ENCODE results near the gene CHST9.
"Not testable (repeated sequence)": the region's sequence is repeated elsewhere in the genome, so short reads cannot be mapped to it uniquely, and the experiment has no call there.

The CHST9 gene

GRCh38 chr18:27171993-27172392, 13.1 kb downstream of the CHST9 start:
- DNase-seq = no peak

GRCh38 chr18:27165412-27165811, 19.7 kb downstream of the CHST9 start:
- DNase-seq = no peak

GRCh38 chr18:27164905-27165304, 20.2 kb downstream of the CHST9 start:
- no peak for DNase-seq

GRCh38 chr18:27163197-27163716, 21.9 kb downstream of the CHST9 start:
- not testable (repeated sequence) for DNase-seq

GRCh38 chr18:27149240-27149639, 35.9 kb downstream of the CHST9 start:
- not testable (repeated sequence) for DNase-seq

- no peak for DNase-seq
Observed at GRCh38 chr18:27144672-27145071, 40.4 kb downstream of the CHST9 start.

GRCh38 chr18:27143580-27144287, 41.4 kb downstream of the CHST9 start:
- peak in 1 of 56 donors; percentile 1 for DNase-seq

- no peak for DNase-seq
Observed at GRCh38 chr18:27142891-27143290, 42.2 kb downstream of the CHST9 start.

- DNase-seq = no peak
Observed at GRCh38 chr18:27141876-27142275, 43.2 kb downstream of the CHST9 start.

- no peak for DNase-seq
Observed at GRCh38 chr18:27138079-27138478, 47.0 kb downstream of the CHST9 start.

- DNase-seq = no peak
Observed at GRCh38 chr18:27136208-27136535, 48.9 kb downstream of the CHST9 start.

GRCh38 chr18:27135504-27136207, 49.5 kb downstream of the CHST9 start:
- no peak for DNase-seq

GRCh38 chr18:27130065-27130630, 55.0 kb downstream of the CHST9 start:
- DNase-seq = no peak

- DNase-seq = no peak
Observed at GRCh38 chr18:27124196-27124595, 60.9 kb downstream of the CHST9 start.

GRCh38 chr18:27121108-27121507, 64.0 kb downstream of the CHST9 start:
- DNase-seq = no peak

- no peak for DNase-seq
Observed at GRCh38 chr18:27120246-27120645, 64.9 kb downstream of the CHST9 start.

GRCh38 chr18:27118973-27119372, 66.1 kb downstream of the CHST9 start:
- no peak for DNase-seq

- no peak for DNase-seq
Observed at GRCh38 chr18:27114842-27115241, 70.3 kb downstream of the CHST9 start.

- DNase-seq = no peak
Observed at GRCh38 chr18:27113358-27113757, 71.8 kb downstream of the CHST9 start.

- no peak for DNase-seq
Observed at GRCh38 chr18:27110319-27110718, 74.8 kb downstream of the CHST9 start.

GRCh38 chr18:27109451-27109850, 75.7 kb downstream of the CHST9 start:
- no peak for DNase-seq

- DNase-seq = no peak
Observed at GRCh38 chr18:27108842-27109241, 76.3 kb downstream of the CHST9 start.

GRCh38 chr18:27104743-27105142, 80.4 kb downstream of the CHST9 start:
- DNase-seq = no peak

Data from amygdala (tissue), 56 donors.